Thyroid gland (tissue), 4 donors: Measurements from ENCODE around the gene ERF.

Experiments used
- POLR2A ChIP-seq, 2 donors: fragments of 450-650 bp; IDR thresholded peaks; one replicate each; pipeline ENCODE4 v1.6.1; 2017; ENCODE audit warnings: antibody characterized with exemption in 2 of 2, mild to moderate bottlenecking in 2 of 2, moderate library complexity in 1 of 2
- TF ChIP-seq, protein P1 (sequence below), 6 experiments: fragments of 200-600 bp in 3 of 6; fragments of 450-650 bp in 3 of 6; sonication (generic) in 3 of 6; IDR thresholded peaks; one replicate each; pipeline ENCODE4 v1.5.1; 2016 to 2019; ENCODE audit warnings: antibody characterized with exemption in 6 of 6, mild to moderate bottlenecking in 2 of 6, inconsistent platforms in 1 of 6, moderate library complexity in 1 of 6

DNA sequence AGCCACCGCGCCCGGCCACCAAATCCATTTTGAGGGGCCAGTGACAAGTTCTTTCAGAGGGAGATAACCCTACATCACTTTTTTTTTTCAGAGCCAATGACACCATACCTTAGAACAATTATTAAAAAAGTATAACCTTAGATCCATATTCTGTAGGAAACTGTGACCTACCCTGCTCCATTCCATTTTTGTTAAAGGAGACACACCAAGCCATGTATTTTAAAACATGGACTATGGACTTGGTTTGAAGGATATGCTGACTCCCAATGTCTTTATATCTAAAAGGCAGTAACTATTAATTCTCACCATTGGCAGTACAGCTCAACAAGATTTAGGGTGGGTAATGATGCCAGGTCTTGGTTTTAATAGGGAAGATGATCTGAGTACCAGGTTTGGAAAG is 13.6 kb downstream of the ERF start:
- TF ChIP-seq, protein P1, sequence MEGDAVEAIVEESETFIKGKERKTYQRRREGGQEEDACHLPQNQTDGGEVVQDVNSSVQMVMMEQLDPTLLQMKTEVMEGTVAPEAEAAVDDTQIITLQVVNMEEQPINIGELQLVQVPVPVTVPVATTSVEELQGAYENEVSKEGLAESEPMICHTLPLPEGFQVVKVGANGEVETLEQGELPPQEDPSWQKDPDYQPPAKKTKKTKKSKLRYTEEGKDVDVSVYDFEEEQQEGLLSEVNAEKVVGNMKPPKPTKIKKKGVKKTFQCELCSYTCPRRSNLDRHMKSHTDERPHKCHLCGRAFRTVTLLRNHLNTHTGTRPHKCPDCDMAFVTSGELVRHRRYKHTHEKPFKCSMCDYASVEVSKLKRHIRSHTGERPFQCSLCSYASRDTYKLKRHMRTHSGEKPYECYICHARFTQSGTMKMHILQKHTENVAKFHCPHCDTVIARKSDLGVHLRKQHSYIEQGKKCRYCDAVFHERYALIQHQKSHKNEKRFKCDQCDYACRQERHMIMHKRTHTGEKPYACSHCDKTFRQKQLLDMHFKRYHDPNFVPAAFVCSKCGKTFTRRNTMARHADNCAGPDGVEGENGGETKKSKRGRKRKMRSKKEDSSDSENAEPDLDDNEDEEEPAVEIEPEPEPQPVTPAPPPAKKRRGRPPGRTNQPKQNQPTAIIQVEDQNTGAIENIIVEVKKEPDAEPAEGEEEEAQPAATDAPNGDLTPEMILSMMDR (IDR thresholded peaks at IDR 0.05): no peak
- no peak for TF ChIP-seq POLR2A (IDR thresholded peaks at IDR 0.05)
